Thoracic aorta (tissue), 2 donors: ENCODE results near the gene PTPRG. TPM values are rescaled to one million over a fixed set of nuclear protein-coding genes. Genes with fewer than 3 reads are reported as not detected.
"Not testable (repeated sequence)": the region's sequence is repeated elsewhere in the genome, so short reads cannot be mapped to it uniquely, and the experiment has no call there.

ENCODE experiments used
- ATAC-seq: fragments of 150-250 bp; one replicate; pipeline ENCODE4 v1.8.0; 2017; ENCODE audit warnings: low read depth; ENCODE audit not compliant: insufficient number of reproducible peaks, low FRiP score
- DNase-seq: peaks from one replicate; pipeline ENCODE4 v3.0.0-alpha.2; 2020; ENCODE audit warnings: low spot score
- H3K27ac ChIP-seq, 2 donors: fragments of 200-600 bp; sonication (generic); 1 replicate in 1 of 2; 2 replicates in 1 of 2; pipeline ENCODE4 v1.5.1; 2016; ENCODE audit warnings: mild to moderate bottlenecking in 2 of 2, moderate library complexity in 2 of 2
- H3K27me3 ChIP-seq: fragments of 200-600 bp; sonication (generic); replicated peaks from 2 replicates; pipeline ENCODE4 v1.6.0; 2016; ENCODE audit warnings: mild to moderate bottlenecking; ENCODE audit not compliant: insufficient read depth
- H3K36me3 ChIP-seq: fragments of 200-600 bp; sonication (generic); one replicate; pipeline ENCODE4 v1.5.1; 2016
- H3K4me1 ChIP-seq, 2 donors: fragments of 200-600 bp; sonication (generic); 1 replicate in 1 of 2; 2 replicates in 1 of 2; pipeline versions ENCODE4 v1.5.1 to v1.6.0; 2016; ENCODE audit warnings: low read depth in 2 of 2, mild to moderate bottlenecking in 1 of 2; ENCODE audit not compliant: control insufficient read depth in 1 of 2
- H3K4me3 ChIP-seq: fragments of 200-600 bp; sonication (generic); 2 replicates; pipeline ENCODE4 v1.5.1; 2016; ENCODE audit warnings: mild to moderate bottlenecking
- H3K9me3 ChIP-seq: fragments of 200-600 bp; sonication (generic); 2 replicates; pipeline ENCODE4 v1.5.1; 2016
- CTCF ChIP-seq: fragments of 200-600 bp; sonication (generic); IDR thresholded peaks from one replicate; pipeline ENCODE4 v1.5.1; 2019; ENCODE audit warnings: antibody characterized with exemption
- total RNA-seq, 2 donors: library from RNA; depleted of rRNA; stranded (reverse); fragments of >200 nt; gene quantifications; one replicate each; pipeline versions ENCODE4 v1.1.0 to v1.2.3, GENCODE V29; 2016

The PTPRG gene
- total RNA-seq, 2 donors from 2014 or later: 154 to 208 TPM

- H3K27ac ChIP-seq: no peak overlapping the region
- no peak for TF ChIP-seq CTCF
- H3K4me1 ChIP-seq: no peaks in the 10 kb centered on the region
- H3K27me3 ChIP-seq: no peaks in the 10 kb centered on the region
- DNase-seq (no peak), ATAC-seq (no peak)
- H3K36me3 ChIP-seq: no peaks in the 10 kb centered on the region
- no peaks in the 10 kb centered on the region for H3K9me3 ChIP-seq
- H3K4me3 ChIP-seq: no peak overlapping the region
These were observed 15.7 kb upstream of the PTPRG start for GRCh38 chr3:61545716-61546115.

GRCh38 chr3:61547625-61548024, 13.7 kb upstream of the PTPRG start:
- H3K36me3 ChIP-seq: no peaks in the 10 kb centered on the region
- no peak for ATAC-seq

GRCh38 chr3:61552704-61553103, 8.7 kb upstream of the PTPRG start:
- H3K4me3 ChIP-seq, ATAC-seq, DNase-seq: not testable (repeated sequence)

More at GRCh38 chr3:61547625-61548024, 13.7 kb upstream of the PTPRG start:
- Histone ChIP-seq H3K27ac (no peak overlapping the region), H3K27me3 (no peaks in the 10 kb centered on the region), H3K4me1 (no peaks in the 10 kb centered on the region), H3K9me3 (no peaks in the 10 kb centered on the region), H3K4me3 (no peak overlapping the region)
- DNase-seq: no peak
- no peak for TF ChIP-seq CTCF

GRCh38 chr3:61559136-61559731, 2.1 kb upstream of the PTPRG start:
- H3K27me3 ChIP-seq: no peaks in the 10 kb centered on the region
- no peaks in the 10 kb centered on the region for H3K36me3 ChIP-seq
- H3K9me3 ChIP-seq: no peaks in the 10 kb centered on the region
- ATAC-seq (no peak), DNase-seq (no peak)
- H3K4me1 ChIP-seq: peaks cover 0 to 7% of the 10 kb centered on the region in 2 donors
- TF ChIP-seq CTCF: no peak
- peak overlapping the region; percentile 93 to 97 for H3K27ac ChIP-seq
- H3K4me3 ChIP-seq: peak overlapping the region; percentile 75

More at GRCh38 chr3:61552704-61553103, 8.7 kb upstream of the PTPRG start:
- not testable (repeated sequence) for H3K9me3 ChIP-seq, H3K4me1 ChIP-seq, H3K27ac ChIP-seq, H3K27me3 ChIP-seq, H3K36me3 ChIP-seq

GRCh38 chr3:61560517-61561373, 626 bp upstream of the PTPRG start:
- TF ChIP-seq CTCF: peak; percentile 17
- Histone ChIP-seq H3K9me3 (no peaks in the 10 kb centered on the region), H3K27ac (peak overlapping the region; percentile 93 to 97), H3K4me3 (peak overlapping the region; percentile 75), H3K4me1 (peaks cover 0 to 19% of the 10 kb centered on the region in 2 donors), H3K27me3 (no peaks in the 10 kb centered on the region), H3K36me3 (no peaks in the 10 kb centered on the region)
- DNase-seq: peak; percentile 47
- ATAC-seq: peak; percentile 68
